Upper lobe of right lung (tissue), 1 donor: ENCODE measurements around the gene IFT80. TPM values are rescaled to one million over a fixed set of nuclear protein-coding genes. Genes with fewer than 3 reads are reported as not detected.
A peak's percentile ranks its signal among the peaks of the same experiment; 100 is the strongest.

ENCODE experiments used
- ATAC-seq: fragments of 200-7000 bp; cut with Tn5 transposase; one replicate; pipeline ENCODE4 v1.9.1; 2020; ENCODE audit warnings: mild to moderate bottlenecking, moderate library complexity
- DNase-seq: peaks from one replicate; pipeline ENCODE4 v3.0.0-alpha.2; 2020
- H3K27ac ChIP-seq: fragments of 200-600 bp; one replicate; pipeline ENCODE4 v1.8.0; 2022
- H3K27me3 ChIP-seq: fragments of 200-600 bp; one replicate; pipeline ENCODE4 v1.8.0; 2022; ENCODE audit warnings: mild to moderate bottlenecking
- H3K36me3 ChIP-seq: fragments of 200-600 bp; one replicate; pipeline ENCODE4 v1.8.0; 2022
- H3K4me1 ChIP-seq: fragments of 200-600 bp; one replicate; pipeline ENCODE4 v1.8.0; 2022
- H3K4me3 ChIP-seq: fragments of 200-600 bp; one replicate; pipeline ENCODE4 v1.8.0; 2022; ENCODE audit warnings: mild to moderate bottlenecking
- H3K9me3 ChIP-seq: fragments of 200-600 bp; one replicate; pipeline ENCODE4 v1.8.0; 2022
- intact Hi-C: fragments of 100-400 bp; cut with DNase I; formaldehyde crosslinking; loops from one replicate; pipeline ENCODE4 v1.11.0; 2022
- total RNA-seq: library from RNA; stranded (reverse); fragmentation: NEBNext Ultra II Directional; extraction: Animal tissue kit (Norgen Biotek cat#: 25700); gene quantifications from one replicate; pipeline ENCODE4 v1.2.1, GENCODE V29; 2021
- TF ChIP-seq, protein P1 (sequence below): fragments of 200-600 bp; IDR thresholded peaks from one replicate; pipeline ENCODE4 v1.8.0; 2022; ENCODE audit warnings: antibody characterized with exemption
- donor health status: DM: no; HTN: yes; CAD: no; lungs with severe emphysema.

Gene IFT80
- total RNA-seq, 1 donor from 2014 or later = 37.1 TPM

DNA sequence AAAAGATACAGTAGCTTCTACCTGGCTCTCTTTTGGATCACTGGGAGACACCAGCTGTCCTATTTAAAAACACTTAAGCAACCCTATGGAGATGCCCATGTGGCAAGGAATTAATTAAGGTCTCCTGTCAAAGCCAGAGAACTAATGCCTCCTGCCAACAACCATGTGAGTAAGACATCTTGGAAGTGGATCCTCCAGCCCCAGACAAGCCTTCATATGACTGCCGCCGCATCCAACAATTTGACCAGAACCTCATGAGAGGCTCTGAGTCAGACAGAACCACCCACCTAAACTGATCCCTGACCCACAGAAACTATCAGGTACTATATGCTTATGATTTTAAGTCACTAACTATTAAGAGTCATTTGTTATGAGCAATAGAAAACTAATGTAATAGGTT lies 22.3 kb downstream of the IFT80 start:
- no peak for DNase-seq
- no peaks in the 10 kb centered on the region for H3K4me1 ChIP-seq
- TF ChIP-seq, protein P1, sequence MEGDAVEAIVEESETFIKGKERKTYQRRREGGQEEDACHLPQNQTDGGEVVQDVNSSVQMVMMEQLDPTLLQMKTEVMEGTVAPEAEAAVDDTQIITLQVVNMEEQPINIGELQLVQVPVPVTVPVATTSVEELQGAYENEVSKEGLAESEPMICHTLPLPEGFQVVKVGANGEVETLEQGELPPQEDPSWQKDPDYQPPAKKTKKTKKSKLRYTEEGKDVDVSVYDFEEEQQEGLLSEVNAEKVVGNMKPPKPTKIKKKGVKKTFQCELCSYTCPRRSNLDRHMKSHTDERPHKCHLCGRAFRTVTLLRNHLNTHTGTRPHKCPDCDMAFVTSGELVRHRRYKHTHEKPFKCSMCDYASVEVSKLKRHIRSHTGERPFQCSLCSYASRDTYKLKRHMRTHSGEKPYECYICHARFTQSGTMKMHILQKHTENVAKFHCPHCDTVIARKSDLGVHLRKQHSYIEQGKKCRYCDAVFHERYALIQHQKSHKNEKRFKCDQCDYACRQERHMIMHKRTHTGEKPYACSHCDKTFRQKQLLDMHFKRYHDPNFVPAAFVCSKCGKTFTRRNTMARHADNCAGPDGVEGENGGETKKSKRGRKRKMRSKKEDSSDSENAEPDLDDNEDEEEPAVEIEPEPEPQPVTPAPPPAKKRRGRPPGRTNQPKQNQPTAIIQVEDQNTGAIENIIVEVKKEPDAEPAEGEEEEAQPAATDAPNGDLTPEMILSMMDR = no peak
- no peak for ATAC-seq
- intact Hi-C loops = no loop called here
- H3K27me3 ChIP-seq = no peaks in the 10 kb centered on the region
- H3K9me3 ChIP-seq = no peaks in the 10 kb centered on the region
- no peak overlapping the region for H3K27ac ChIP-seq
- H3K36me3 ChIP-seq = peaks cover 10% of the 10 kb centered on the region
- no peak overlapping the region for H3K4me3 ChIP-seq

DNA sequence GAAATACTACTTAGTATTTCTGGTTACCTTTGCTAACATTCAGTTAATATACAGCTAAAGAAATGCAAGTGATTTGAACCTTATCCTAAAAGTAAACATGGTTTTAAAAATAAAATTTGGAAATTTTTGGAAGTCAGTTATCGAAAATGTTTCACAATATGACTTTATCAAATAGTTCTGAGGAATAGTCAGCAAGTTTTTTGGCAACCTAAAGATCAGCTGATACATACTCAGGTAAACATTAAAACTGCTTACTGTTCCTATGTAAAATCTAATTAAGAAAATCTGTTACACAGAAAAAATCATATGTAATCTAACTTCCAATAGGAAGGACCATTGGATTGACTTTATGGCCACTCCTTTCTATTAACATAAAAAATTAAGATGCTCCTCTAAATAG lies 24.1 kb downstream of the IFT80 start:
- H3K27ac ChIP-seq = peak overlapping the region; percentile 5
- ATAC-seq (no peak), DNase-seq (no peak)
- TF ChIP-seq, protein P1 = no peak
- H3K4me3 ChIP-seq = no peak overlapping the region
- no peaks in the 10 kb centered on the region for H3K27me3 ChIP-seq
- intact Hi-C loops = no loop called here
- H3K36me3 ChIP-seq = peaks cover 10% of the 10 kb centered on the region
- H3K4me1 ChIP-seq = no peaks in the 10 kb centered on the region
- H3K9me3 ChIP-seq = no peaks in the 10 kb centered on the region

DNA sequence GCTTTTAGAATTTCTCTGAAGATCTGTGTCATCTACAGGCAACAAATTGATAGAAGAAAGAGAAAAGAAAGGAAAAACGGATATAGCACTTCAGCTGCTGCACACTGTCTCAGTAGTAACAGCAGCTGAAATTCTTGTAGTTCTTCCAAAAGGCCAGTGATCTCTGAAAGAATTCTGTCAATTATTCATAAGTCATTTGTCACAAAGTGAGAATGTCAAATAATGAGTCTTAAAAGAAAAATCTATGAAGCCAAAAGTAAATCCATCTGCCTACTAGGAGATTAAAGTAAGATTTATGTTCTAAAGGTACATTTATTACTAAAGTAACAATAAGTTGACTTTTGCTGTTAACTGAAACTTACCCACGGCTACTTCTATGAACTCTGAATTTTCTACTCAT lies 24.6 kb downstream of the IFT80 start:
- TF ChIP-seq, protein P1 = no peak
- Histone ChIP-seq H3K4me1 (no peaks in the 10 kb centered on the region), H3K4me3 (no peak overlapping the region), H3K36me3 (peaks cover 10% of the 10 kb centered on the region), H3K27me3 (no peaks in the 10 kb centered on the region), H3K27ac (peak overlapping the region; percentile 5), H3K9me3 (no peaks in the 10 kb centered on the region)
- no peak for DNase-seq
- no peak for ATAC-seq
- intact Hi-C loops = no loop called here

DNA sequence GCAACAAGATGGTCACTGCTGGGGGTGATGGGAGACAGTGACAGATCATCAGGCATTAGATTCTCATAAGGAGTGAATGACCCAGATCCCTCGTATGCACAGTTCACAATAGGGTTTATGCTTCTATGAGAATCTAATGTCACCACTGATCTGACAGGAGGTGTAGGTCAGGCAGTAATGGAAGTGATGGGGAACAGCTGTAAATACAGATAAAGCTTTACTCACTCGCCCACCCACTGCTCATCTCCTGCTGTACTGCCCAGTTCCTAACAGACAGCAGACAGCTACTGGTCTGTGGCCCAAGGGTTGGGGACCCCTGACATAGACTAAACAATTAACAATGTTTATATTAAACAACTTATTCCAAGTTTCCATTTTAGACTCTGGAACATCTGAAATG lies 25.4 kb downstream of the IFT80 start:
- no peak for ATAC-seq
- DNase-seq = no peak
- H3K27me3 ChIP-seq = no peaks in the 10 kb centered on the region
- H3K4me3 ChIP-seq = no peak overlapping the region
- H3K27ac ChIP-seq = no peak overlapping the region
- intact Hi-C loops = no loop called here
- no peaks in the 10 kb centered on the region for H3K9me3 ChIP-seq
- no peaks in the 10 kb centered on the region for H3K4me1 ChIP-seq
- TF ChIP-seq, protein P1 = no peak
- peaks cover 10% of the 10 kb centered on the region for H3K36me3 ChIP-seq

DNA sequence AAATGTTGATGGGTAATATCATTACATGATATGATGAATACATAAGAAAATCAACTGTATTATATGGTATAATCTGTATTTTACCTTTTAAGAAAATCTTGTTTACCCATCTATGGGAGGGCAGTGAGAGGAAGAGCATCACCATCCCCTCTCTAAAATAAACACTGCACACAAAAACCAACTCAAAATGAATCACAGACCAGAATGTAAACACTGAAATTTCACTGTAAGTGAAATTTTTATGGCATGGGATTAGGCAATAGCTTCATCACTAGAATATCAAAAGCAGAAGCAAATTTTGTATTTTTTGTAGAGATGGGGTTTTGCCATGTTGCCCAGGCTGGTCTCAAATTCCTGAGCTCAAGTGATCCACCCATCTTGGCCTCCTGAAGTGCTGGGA lies 26.2 kb downstream of the IFT80 start:
- intact Hi-C loops = no loop called here
- no peak overlapping the region for H3K4me3 ChIP-seq
- TF ChIP-seq, protein P1 = no peak
- peaks cover 10% of the 10 kb centered on the region for H3K36me3 ChIP-seq
- no peaks in the 10 kb centered on the region for H3K27me3 ChIP-seq
- DNase-seq = no peak
- no peak for ATAC-seq
- no peak overlapping the region for H3K27ac ChIP-seq
- H3K4me1 ChIP-seq = no peaks in the 10 kb centered on the region
- no peaks in the 10 kb centered on the region for H3K9me3 ChIP-seq
